Naive thymus-derived CD8-positive, alpha-beta T cell (primary cell): ENCODE results near the gene SMARCD3. TPM values are rescaled to one million over a fixed set of nuclear protein-coding genes. Genes with fewer than 3 reads are reported as not detected.

ENCODE experiments used
- ATAC-seq, 2 donors: fragments of 150-1000 bp; cut with Tn5 transposase in 1 of 2; sonication (Bioruptor Pico), chemical (Tn5 transposase) in 1 of 2; 1 replicate in 1 of 2; 2 replicates in 1 of 2; pipeline ENCODE4 v1.10.0; 2021; ENCODE audit warnings: mild to moderate bottlenecking in 2 of 2, moderate library complexity in 2 of 2
- POLR2A ChIA-PET: fragments of 350-600 bp; sonication (Branson Sonifier 250); formaldehyde crosslinking; loops from one replicate; lab custom pipeline; 2021; ENCODE audit warnings: antibody characterized with exemption; lab: Charles Lee
- DNase-seq, 10 donors: peaks; one replicate each; pipeline versions ENCODE4 v3.0.0 to v3.0.0-alpha.2; 2020 to 2022
- H3K27ac Mint-ChIP-seq, 10 donors: one replicate each; pipeline ENCODE4 v1.8.0; 2020 to 2022; ENCODE audit warnings: mild to moderate bottlenecking in 10 of 10, mixed read lengths in 10 of 10, moderate library complexity in 4 of 10, inconsistent platforms in 1 of 10
- H3K27me3 Mint-ChIP-seq, 5 donors: one replicate each; pipeline ENCODE4 v1.8.0; 2021 to 2022; ENCODE audit warnings: mixed read lengths in 5 of 5
- H3K36me3 Mint-ChIP-seq, 3 donors: one replicate each; pipeline ENCODE4 v1.8.0; 2020 to 2022; ENCODE audit warnings: mixed read lengths in 3 of 3, mild to moderate bottlenecking in 2 of 3, inconsistent platforms in 1 of 3
- H3K4me1 Mint-ChIP-seq, 4 donors: one replicate each; pipeline ENCODE4 v1.8.0; 2021 to 2022; ENCODE audit warnings: mixed read lengths in 4 of 4
- H3K4me3 Mint-ChIP-seq, 10 donors: one replicate each; pipeline ENCODE4 v1.8.0; 2020 to 2022; ENCODE audit warnings: mild to moderate bottlenecking in 10 of 10, mixed read lengths in 10 of 10, moderate library complexity in 6 of 10, inconsistent platforms in 1 of 10
- H3K9me3 Mint-ChIP-seq, 9 donors: one replicate each; pipeline ENCODE4 v1.8.0; 2020 to 2022; ENCODE audit warnings: mixed read lengths in 9 of 9, mild to moderate bottlenecking in 3 of 9, inconsistent platforms in 1 of 9, moderate library complexity in 1 of 9
- polyA plus RNA-seq, 3 donors: library from polyadenylated mRNA; unstranded; fragments of 300-500 nt; fragmentation: Illumina TruSeq; gene quantifications; one replicate each; pipeline ENCODE4 v1.2.3, GENCODE V29; 2021
- total RNA-seq, 8 experiments: library from RNA in 2 of 8; stranded (reverse) in 2 of 8; gene quantifications; one replicate each; pipeline ENCODE4 v1.2.3 and lab custom pipeline; 2021 to 2026

Gene SMARCD3
- total and polyA plus RNA-seq, 5 experiments from 2014 or later: 9.7 to 18.6 (median 11.8) TPM

- no peaks in the 10 kb centered on the region for H3K9me3 Mint-ChIP-seq
- DNase-seq: no peak
- no peaks in the 10 kb centered on the region for H3K27me3 Mint-ChIP-seq
- no peak for ATAC-seq
- H3K4me3 Mint-ChIP-seq: peak overlapping the region in 1 of 10 donors; percentile 22
- POLR2A ChIA-PET: interaction anchor here (0.6 to 1.0 kb wide), 3 partner anchors 15 to 555 kb away, joined by 3 to 4 read pairs (median 4); no protein-coding TSS in a partner anchor
- H3K4me1 Mint-ChIP-seq: peaks cover 34 to 60% (median 59%) of the 10 kb centered on the region in 4 donors
- H3K27ac Mint-ChIP-seq: no peak overlapping the region
- H3K36me3 Mint-ChIP-seq: peaks cover 0 to 21% (median 8%) of the 10 kb centered on the region in 3 donors
Measured at GRCh38 chr7:151229249-151229648, 19.2 kb downstream of the SMARCD3 start.

- peaks cover 0 to 29% (median 10%) of the 10 kb centered on the region in 3 donors for H3K36me3 Mint-ChIP-seq
- H3K4me1 Mint-ChIP-seq: peaks cover 30 to 53% (median 50%) of the 10 kb centered on the region in 4 donors
- H3K9me3 Mint-ChIP-seq: no peaks in the 10 kb centered on the region
- H3K27ac Mint-ChIP-seq: peak overlapping the region in 9 of 10 donors; percentile 95 to 98 (median 97)
- peak overlapping the region; percentile 88 to 100 (median 98) for H3K4me3 Mint-ChIP-seq
- DNase-seq: no peak
- no peak for ATAC-seq
- POLR2A ChIA-PET: interaction anchor here (0.7 to 2.5 kb wide), 6 partner anchors 9 to 113 kb away, joined by 3 to 21 read pairs (median 5); partner anchors contain the start of gene NUB1
- H3K27me3 Mint-ChIP-seq: no peaks in the 10 kb centered on the region
Measured at GRCh38 chr7:151228024-151228866, 20.2 kb downstream of the SMARCD3 start.

- peak; percentile 91 to 99 (median 97) for DNase-seq
- Mint-ChIP-seq H3K36me3 (peaks cover 0 to 40% (median 10%) of the 10 kb centered on the region in 3 donors), H3K9me3 (no peaks in the 10 kb centered on the region), H3K27me3 (no peaks in the 10 kb centered on the region), H3K27ac (peak within 1 kb of the TSS; percentile 95 to 98 (median 97)), H3K4me3 (peak within 1 kb of the TSS; percentile 88 to 100 (median 98)), H3K4me1 (peaks cover 25 to 47% (median 45%) of the 10 kb centered on the region in 4 donors)
- peak; percentile 99 for ATAC-seq
- POLR2A ChIA-PET: interaction anchor here (0.6 to 2.5 kb wide), 13 partner anchors 9 to 1373 kb away, joined by 3 to 21 read pairs (median 4); partner anchors contain the start of genes H2BK1 and NUB1
Measured at GRCh38 chr7:151226875-151227782, 21.4 kb downstream of the SMARCD3 start, which contains the start of gene ABCF2. Gene ABCF2, minus strand, starts transcription at chr7:151227205. Its CDS starts 747 bp downstream, at chr7:151226458.

GRCh38 chr7:151226560-151226874 lies 22.0 kb downstream of the SMARCD3 start:
- Mint-ChIP-seq H3K4me1 (peaks cover 21 to 41% (median 39%) of the 10 kb centered on the region in 4 donors), H3K4me3 (peak overlapping the region; percentile 88 to 100 (median 98)), H3K9me3 (no peaks in the 10 kb centered on the region), H3K27ac (peak overlapping the region; percentile 31 to 98 (median 97)), H3K36me3 (peaks cover 0 to 44% (median 10%) of the 10 kb centered on the region in 3 donors), H3K27me3 (no peaks in the 10 kb centered on the region)
- ATAC-seq (peak in 1 of 2 donors; percentile 1), DNase-seq (no peak)
- POLR2A ChIA-PET: interaction anchor here (0.6 to 2.5 kb wide), 10 partner anchors 10 to 1373 kb away, joined by 3 to 21 read pairs (median 4); partner anchors contain the start of genes H2BK1 and NUB1

GRCh38 chr7:151225948-151226510 lies 22.5 kb downstream of the SMARCD3 start:
- ATAC-seq (no peak), DNase-seq (no peak)
- H3K27me3 Mint-ChIP-seq: no peaks in the 10 kb centered on the region
- H3K4me1 Mint-ChIP-seq: peaks cover 21 to 39% (median 35%) of the 10 kb centered on the region in 4 donors
- peak overlapping the region in 8 of 10 donors; percentile 14 to 98 (median 97) for H3K27ac Mint-ChIP-seq
- H3K9me3 Mint-ChIP-seq: no peaks in the 10 kb centered on the region
- H3K36me3 Mint-ChIP-seq: peaks cover 0 to 48% (median 10%) of the 10 kb centered on the region in 3 donors
- peak overlapping the region; percentile 88 to 100 (median 98) for H3K4me3 Mint-ChIP-seq
- POLR2A ChIA-PET: interaction anchor here (0.6 to 2.5 kb wide), 4 partner anchors 11 to 1372 kb away, joined by 3 to 21 read pairs (median 6); no protein-coding TSS in a partner anchor

GRCh38 chr7:151223728-151224127 lies 24.8 kb downstream of the SMARCD3 start:
- H3K27ac Mint-ChIP-seq: no peak overlapping the region
- H3K4me3 Mint-ChIP-seq: no peak overlapping the region
- no peaks in the 10 kb centered on the region for H3K27me3 Mint-ChIP-seq
- H3K36me3 Mint-ChIP-seq: peaks cover 0 to 70% (median 18%) of the 10 kb centered on the region in 3 donors
- no peaks in the 10 kb centered on the region for H3K9me3 Mint-ChIP-seq
- DNase-seq (no peak), ATAC-seq (no peak)
- peaks cover 21 to 39% (median 37%) of the 10 kb centered on the region in 4 donors for H3K4me1 Mint-ChIP-seq
- POLR2A ChIA-PET: interaction anchor here (0.7 to 1.2 kb wide), 4 partner anchors 9 to 24 kb away, joined by 3 read pairs; no protein-coding TSS in a partner anchor

GRCh38 chr7:151218170-151218569 lies 30.3 kb downstream of the SMARCD3 start:
- peaks cover 4 to 94% (median 33%) of the 10 kb centered on the region in 3 donors for H3K36me3 Mint-ChIP-seq
- H3K27ac Mint-ChIP-seq: no peak overlapping the region
- no peaks in the 10 kb centered on the region for H3K27me3 Mint-ChIP-seq
- DNase-seq (no peak), ATAC-seq (no peak)
- H3K4me1 Mint-ChIP-seq: peaks cover 0 to 5% (median under 1%) of the 10 kb centered on the region in 4 donors
- POLR2A ChIA-PET: interaction anchor here (1.5 kb wide), 1 partner anchor 9 kb away, joined by 4 read pairs; the partner anchor contains the start of gene ABCF2
- no peaks in the 10 kb centered on the region for H3K9me3 Mint-ChIP-seq
- H3K4me3 Mint-ChIP-seq: no peak overlapping the region

GRCh38 chr7:151215396-151215795 lies 33.1 kb downstream of the SMARCD3 start:
- ATAC-seq: no peak
- POLR2A ChIA-PET: no interaction called here
- H3K4me3 Mint-ChIP-seq: no peak overlapping the region

GRCh38 chr7:151213826-151214225 lies 34.7 kb downstream of the SMARCD3 start:
- no peaks in the 10 kb centered on the region for H3K9me3 Mint-ChIP-seq
- peaks cover 0 to 5% (median under 1%) of the 10 kb centered on the region in 4 donors for H3K4me1 Mint-ChIP-seq
- POLR2A ChIA-PET: interaction anchor here (1.0 kb wide), 1 partner anchor 10 kb away, joined by 3 read pairs; no protein-coding TSS in a partner anchor
- H3K36me3 Mint-ChIP-seq: peaks cover 4 to 70% (median 25%) of the 10 kb centered on the region in 3 donors
- no peak overlapping the region for H3K4me3 Mint-ChIP-seq
- DNase-seq (no peak), ATAC-seq (no peak)
- no peaks in the 10 kb centered on the region for H3K27me3 Mint-ChIP-seq
- H3K27ac Mint-ChIP-seq: no peak overlapping the region

More at GRCh38 chr7:151215396-151215795, 33.1 kb downstream of the SMARCD3 start:
- Mint-ChIP-seq H3K27ac (peak overlapping the region in 2 of 10 donors; percentile 9 to 11), H3K9me3 (no peaks in the 10 kb centered on the region), H3K4me1 (peaks cover 0 to 4% (median 1%) of the 10 kb centered on the region in 4 donors), H3K36me3 (peaks cover 4 to 85% (median 31%) of the 10 kb centered on the region in 3 donors), H3K27me3 (no peaks in the 10 kb centered on the region)
- no peak for DNase-seq

- peaks cover 4 to 8% (median 8%) of the 10 kb centered on the region in 4 donors for H3K4me1 Mint-ChIP-seq
- POLR2A ChIA-PET: no interaction called here
- no peaks in the 10 kb centered on the region for H3K27me3 Mint-ChIP-seq
- no peak for DNase-seq
- peaks cover 0 to 58% (median 15%) of the 10 kb centered on the region in 3 donors for H3K36me3 Mint-ChIP-seq
- H3K27ac Mint-ChIP-seq: peak overlapping the region in 2 of 10 donors; percentile 40 to 51
- H3K4me3 Mint-ChIP-seq: no peak overlapping the region
- no peaks in the 10 kb centered on the region for H3K9me3 Mint-ChIP-seq
- no peak for ATAC-seq
Measured at GRCh38 chr7:151212626-151213025, 35.9 kb downstream of the SMARCD3 start.

GRCh38 chr7:151211155-151211772 lies 37.2 kb downstream of the SMARCD3 start:
- POLR2A ChIA-PET: interaction anchor here (1.5 kb wide), 1 partner anchor 15 kb away, joined by 4 read pairs; the partner anchor contains the start of gene ABCF2
- Mint-ChIP-seq H3K4me1 (peaks cover 14 to 22% (median 19%) of the 10 kb centered on the region in 4 donors), H3K27ac (peak overlapping the region in 3 of 10 donors; percentile 8 to 70 (median 48))

More at GRCh38 chr7:151211155-151211772, 37.2 kb downstream of the SMARCD3 start:
- DNase-seq: no peak
- Mint-ChIP-seq H3K4me3 (no peak overlapping the region), H3K9me3 (no peaks in the 10 kb centered on the region), H3K36me3 (peaks cover 0 to 47% (median 13%) of the 10 kb centered on the region in 3 donors), H3K27me3 (no peaks in the 10 kb centered on the region)
- no peak for ATAC-seq
